RCC 7860 (cell line): ENCODE measurements around the gene NELFB.
A peak's percentile ranks its signal among the peaks of the same experiment; 100 is the strongest.

Source experiments
- DNase-seq: peaks from one replicate; pipeline ENCODE4 v3.0.0-alpha.2; 2015; ENCODE audit warnings: low spot score
- FAIRE-seq: peaks from 2 replicates; lab custom pipeline; 2012; peaks lifted over from hg19 to GRCh38; lab: Jason Lieb, UNC

NELFB gene

DNA sequence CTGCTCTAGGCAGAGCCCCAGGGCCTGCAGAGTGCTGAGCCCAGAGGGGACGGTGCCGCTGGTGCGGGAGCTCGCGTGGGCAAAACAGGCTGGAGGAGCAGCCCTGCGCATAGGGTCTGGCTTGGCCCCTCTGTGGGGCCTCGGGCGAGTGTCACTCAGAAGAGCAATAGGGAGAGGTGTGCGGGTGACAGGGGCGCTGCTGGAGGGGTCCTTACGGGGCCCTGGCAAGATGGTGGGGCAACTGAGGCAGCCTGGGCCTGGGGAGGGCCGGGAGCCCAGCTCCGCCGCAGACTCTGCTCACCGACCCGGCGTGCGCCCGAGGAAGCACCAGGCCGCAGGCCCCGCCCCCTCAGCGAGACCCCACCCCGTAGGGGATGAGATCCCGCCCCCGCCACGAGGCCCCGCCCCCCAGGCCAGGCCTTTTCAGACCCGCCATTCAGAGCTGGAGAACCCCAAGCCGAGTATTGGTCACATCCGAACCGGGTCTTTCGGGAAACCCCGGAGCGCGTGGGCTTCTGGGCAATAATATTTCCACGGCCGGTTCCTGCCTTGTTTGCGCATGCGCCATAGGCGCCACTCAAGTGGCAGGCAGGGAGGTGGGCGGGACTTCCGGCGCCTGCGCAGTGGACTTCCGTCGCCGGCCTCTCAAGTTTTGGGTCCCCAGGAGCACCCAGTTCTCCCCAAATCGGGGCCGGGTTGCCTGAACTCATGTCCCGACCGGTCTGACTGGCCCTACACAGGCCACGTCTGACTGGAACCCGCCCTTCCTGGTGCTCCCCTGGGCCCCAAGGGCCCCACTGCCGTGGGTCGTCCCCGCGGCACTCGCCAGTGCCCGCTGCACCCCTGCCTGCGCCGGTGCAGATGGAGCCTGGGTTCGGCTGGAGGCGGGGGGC is 31.8 kb upstream of the NELFB start:
- FAIRE-seq (peak; percentile 89), DNase-seq (peak; percentile 98)

- no peak for DNase-seq
- no peak for FAIRE-seq
These were observed 30.1 kb upstream of the NELFB start, which contains the start of gene CYSRT1 for GRCh38 chr9:137224830-137225694. CYSRT1 (plus strand) TSS chr9:137225174; CDS start chr9:137225622, 448 bp downstream.

DNA sequence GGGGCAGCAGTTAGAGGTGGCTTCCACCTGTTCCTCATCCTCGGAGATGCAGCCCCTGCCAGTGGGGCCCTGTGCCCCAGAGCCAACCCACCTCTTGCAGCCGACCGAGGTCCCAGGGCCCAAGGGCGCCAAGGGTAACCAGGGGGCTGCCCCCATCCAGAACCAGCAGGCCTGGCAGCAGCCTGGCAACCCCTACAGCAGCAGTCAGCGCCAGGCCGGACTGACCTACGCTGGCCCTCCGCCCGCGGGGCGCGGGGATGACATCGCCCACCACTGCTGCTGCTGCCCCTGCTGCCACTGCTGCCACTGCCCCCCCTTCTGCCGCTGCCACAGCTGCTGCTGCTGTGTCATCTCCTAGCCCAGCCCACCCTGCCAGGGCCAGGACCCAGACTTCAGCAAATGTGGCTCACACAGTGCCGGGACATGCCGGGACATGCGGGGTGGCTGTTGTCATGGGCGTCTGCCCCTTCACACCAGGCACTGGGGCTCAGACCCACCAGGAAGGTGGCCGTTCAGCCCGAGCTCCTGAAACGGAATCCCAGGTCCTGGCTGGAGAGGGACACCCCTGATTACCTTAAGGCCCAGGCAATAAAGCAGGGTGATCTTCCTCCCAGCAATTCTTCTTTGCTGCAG is 29.3 kb upstream of the NELFB start:
- DNase-seq = no peak
- FAIRE-seq = no peak

GRCh38 chr9:137226338-137227053 is 28.6 kb upstream of the NELFB start:
- FAIRE-seq (no peak), DNase-seq (peak; percentile 75)

DNA sequence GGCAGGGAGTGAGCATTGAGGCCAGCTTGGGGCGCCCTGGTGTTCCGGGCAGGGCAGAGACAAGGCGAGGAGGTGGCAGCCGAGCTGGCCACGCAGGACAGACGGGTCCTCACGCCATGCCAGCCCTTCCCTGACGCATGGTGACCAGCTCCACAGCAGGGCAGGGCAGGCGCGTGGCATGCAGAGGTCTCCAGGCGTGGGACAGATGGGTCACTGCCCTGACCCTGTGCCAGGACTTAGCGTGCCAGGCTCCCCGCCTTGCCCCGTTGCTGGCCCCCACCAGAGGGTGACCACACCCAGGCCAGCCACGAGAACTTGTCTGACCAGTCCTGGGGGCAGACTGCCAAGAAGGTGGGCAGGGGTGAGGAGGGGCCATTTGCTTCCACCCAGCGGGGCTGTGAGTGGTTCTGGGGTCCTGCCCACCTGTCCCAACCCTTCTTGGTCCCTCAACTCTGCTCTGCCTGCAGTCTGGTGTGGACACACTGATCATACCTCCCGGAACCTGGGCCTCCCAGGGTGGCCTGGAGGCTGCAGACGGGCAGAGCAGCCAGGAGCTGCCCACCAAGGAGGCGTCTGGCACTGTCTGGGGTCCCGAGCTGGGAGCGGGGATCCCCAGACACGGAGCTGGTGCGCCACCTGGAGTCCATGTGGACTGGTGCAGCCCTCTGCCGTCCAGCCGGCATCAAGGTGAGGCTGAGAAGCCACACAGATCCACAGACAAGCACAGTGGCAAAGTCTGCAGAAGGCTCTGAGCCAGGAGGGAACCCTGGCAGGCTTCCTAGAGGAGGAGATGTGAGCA is 27.9 kb upstream of the NELFB start, which contains the start of gene RNF224:
Gene RNF224, plus strand, starts transcription at position 449 of the 799 bp plus-strand sequence. CDS start 834 bp downstream, outside the sequence.
- DNase-seq (peak; percentile 70), FAIRE-seq (no peak)

GRCh38 chr9:137227853-137228505 is 27.1 kb upstream of the NELFB start:
- FAIRE-seq (no peak), DNase-seq (no peak)

GRCh38 chr9:137228506-137228967 is 26.6 kb upstream of the NELFB start:
- FAIRE-seq = no peak
- no peak for DNase-seq

GRCh38 chr9:137228968-137229896 is 25.9 kb upstream of the NELFB start:
- FAIRE-seq = no peak
- DNase-seq = no peak

GRCh38 chr9:137229903-137230704 is 25.0 kb upstream of the NELFB start:
- FAIRE-seq = no peak
- DNase-seq = no peak

- DNase-seq = no peak
- no peak for FAIRE-seq
These were observed 24.3 kb upstream of the NELFB start, which contains the start of gene SLC34A3 for GRCh38 chr9:137230705-137231371. SLC34A3 (plus strand) TSS chr9:137230901; CDS start chr9:137231703, 802 bp downstream.

GRCh38 chr9:137231372-137232039 is 23.6 kb upstream of the NELFB start:
- DNase-seq (no peak), FAIRE-seq (no peak)

- DNase-seq (no peak), FAIRE-seq (no peak)
These were observed 23.0 kb upstream of the NELFB start for GRCh38 chr9:137232101-137232500.

- DNase-seq (no peak), FAIRE-seq (no peak)
These were observed 22.6 kb upstream of the NELFB start for GRCh38 chr9:137232510-137232909.

DNA sequence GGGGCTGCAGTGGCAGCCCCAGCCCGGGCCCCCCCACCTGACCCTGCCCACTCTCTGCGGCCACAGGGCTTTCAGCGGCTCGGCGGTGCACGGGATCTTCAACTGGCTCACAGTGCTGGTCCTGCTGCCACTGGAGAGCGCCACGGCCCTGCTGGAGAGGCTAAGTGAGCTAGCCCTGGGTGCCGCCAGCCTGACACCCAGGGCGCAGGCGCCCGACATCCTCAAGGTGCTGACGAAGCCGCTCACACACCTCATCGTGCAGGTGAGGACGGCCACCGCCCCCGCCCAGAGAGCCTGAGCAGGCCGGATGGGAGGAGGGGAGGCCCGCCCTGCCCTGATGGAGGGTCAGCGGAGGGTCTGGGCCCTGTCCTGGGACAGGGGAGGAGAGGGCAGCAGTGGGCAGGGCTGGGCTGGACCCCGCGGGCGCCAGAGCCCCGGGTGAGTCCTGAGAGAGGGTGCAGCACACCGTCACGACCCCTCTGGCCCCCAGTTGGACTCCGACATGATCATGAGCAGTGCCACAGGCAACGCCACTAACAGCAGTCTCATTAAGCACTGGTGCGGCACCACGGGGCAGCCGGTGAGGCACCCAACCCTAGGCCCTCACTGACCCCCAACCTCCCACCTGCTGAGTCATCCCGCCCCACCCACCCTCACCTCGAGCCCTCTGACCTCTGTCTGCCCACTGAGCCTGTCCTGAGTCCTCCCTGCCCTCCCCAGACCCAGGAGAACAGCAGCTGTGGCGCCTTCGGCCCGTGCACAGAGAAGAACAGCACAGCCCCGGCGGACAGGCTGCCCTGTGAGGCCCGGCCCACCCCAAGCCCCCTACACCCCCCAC is 21.8 kb upstream of the NELFB start:
- no peak for FAIRE-seq

More for the DNA sequence above, 21.8 kb upstream of the NELFB start:
- no peak for DNase-seq
